ENCODE measurements around the gene PHYKPL. TPM values are rescaled to one million over a fixed set of nuclear protein-coding genes. Genes with fewer than 3 reads are reported as not detected.
"Not testable (repeated sequence)": the region's sequence is repeated elsewhere in the genome, so short reads cannot be mapped to it uniquely, and the experiment has no call there.

The PHYKPL gene
- total RNA-seq, 1 donor from 2014 or later: 31.0 TPM

GRCh38 chr5:178240341-178240741, 7.7 kb upstream of the PHYKPL start:
- DNase-seq (ENCODE audit: extremely low read depth, low read depth, low spot score): no peak

GRCh38 chr5:178239626-178240301, 7.2 kb upstream of the PHYKPL start:
- not testable (repeated sequence) for DNase-seq (ENCODE audit: extremely low read depth, low read depth, low spot score)

- DNase-seq (ENCODE audit: extremely low read depth, low read depth, low spot score): no peak
Observed at GRCh38 chr5:178238711-178239592, 6.3 kb upstream of the PHYKPL start.

- no peak for DNase-seq (ENCODE audit: extremely low read depth, low read depth, low spot score)
Observed at GRCh38 chr5:178238313-178238635, 5.7 kb upstream of the PHYKPL start.

GRCh38 chr5:178237431-178238312, 5.1 kb upstream of the PHYKPL start:
- no peak for DNase-seq (ENCODE audit: extremely low read depth, low read depth, low spot score)

GRCh38 chr5:178236679-178237078, 4.1 kb upstream of the PHYKPL start:
- no peak for DNase-seq (ENCODE audit: extremely low read depth, low read depth, low spot score)

- DNase-seq (ENCODE audit: extremely low read depth, low read depth, low spot score): no peak
Observed at GRCh38 chr5:178236126-178236525, 3.5 kb upstream of the PHYKPL start.

GRCh38 chr5:178235588-178235974, 3.0 kb upstream of the PHYKPL start:
- no peak for DNase-seq (ENCODE audit: extremely low read depth, low read depth, low spot score)

GRCh38 chr5:178234750-178235587, 2.4 kb upstream of the PHYKPL start:
- peak; percentile 16 for DNase-seq (ENCODE audit: extremely low read depth, low read depth, low spot score)

- no peak for DNase-seq (ENCODE audit: extremely low read depth, low read depth, low spot score)
Observed at GRCh38 chr5:178234121-178234749, 1.6 kb upstream of the PHYKPL start.

- DNase-seq (ENCODE audit: extremely low read depth, low read depth, low spot score): no peak
Observed at GRCh38 chr5:178232920-178233429, 373 bp upstream of the PHYKPL start.

- no peak for DNase-seq (ENCODE audit: extremely low read depth, low read depth, low spot score)
Observed at GRCh38 chr5:178231539-178232123, 971 bp downstream of the PHYKPL start.

GRCh38 chr5:178230879-178231538, 1.6 kb downstream of the PHYKPL start:
- DNase-seq (ENCODE audit: extremely low read depth, low read depth, low spot score): no peak

GRCh38 chr5:178229861-178230260, 2.7 kb downstream of the PHYKPL start:
- DNase-seq (ENCODE audit: extremely low read depth, low read depth, low spot score): no peak

GRCh38 chr5:178229111-178229510, 3.5 kb downstream of the PHYKPL start:
- not testable (repeated sequence) for DNase-seq (ENCODE audit: extremely low read depth, low read depth, low spot score)

GRCh38 chr5:178228609-178229008, 4.0 kb downstream of the PHYKPL start:
- no peak for DNase-seq (ENCODE audit: extremely low read depth, low read depth, low spot score)

- no peak for DNase-seq (ENCODE audit: extremely low read depth, low read depth, low spot score)
Observed at GRCh38 chr5:178227929-178228328, 4.7 kb downstream of the PHYKPL start.

- DNase-seq (ENCODE audit: extremely low read depth, low read depth, low spot score): no peak
Observed at GRCh38 chr5:178227138-178227659, 5.4 kb downstream of the PHYKPL start.
